HG02623 (cell line): ENCODE measurements around the gene DNAH17.

ENCODE experiments used
- ATAC-seq: cut with Tn5 transposase; IDR thresholded peaks from one replicate; pipeline ENCODE4 v1.9.1; 2021; ENCODE audit warnings: moderate library complexity; ENCODE audit not compliant: unreplicated experiment

DNAH17 gene

GRCh38 chr17:78434455-78435329 is 142.5 kb downstream of the DNAH17 start:
- ATAC-seq = no peak

- ATAC-seq = no peak
These were observed 143.3 kb downstream of the DNAH17 start for GRCh38 chr17:78433780-78434335.

- ATAC-seq = no peak
These were observed 144.0 kb downstream of the DNAH17 start for GRCh38 chr17:78433013-78433727.

- no peak for ATAC-seq
These were observed 144.8 kb downstream of the DNAH17 start for GRCh38 chr17:78432226-78433012.

- ATAC-seq = no peak
These were observed 145.6 kb downstream of the DNAH17 start for GRCh38 chr17:78431692-78431958.

GRCh38 chr17:78430892-78431691 is 146.1 kb downstream of the DNAH17 start:
- no peak for ATAC-seq

GRCh38 chr17:78429618-78429995 is 147.6 kb downstream of the DNAH17 start:
- no peak for ATAC-seq

GRCh38 chr17:78428836-78429617 is 148.2 kb downstream of the DNAH17 start:
- no peak for ATAC-seq

GRCh38 chr17:78428025-78428575 is 149.1 kb downstream of the DNAH17 start:
- no peak for ATAC-seq

GRCh38 chr17:78427140-78427539 is 150.1 kb downstream of the DNAH17 start:
- ATAC-seq = no peak

- ATAC-seq = no peak
These were observed 150.8 kb downstream of the DNAH17 start for GRCh38 chr17:78426293-78426879.

GRCh38 chr17:78425429-78425828 is 151.8 kb downstream of the DNAH17 start:
- no peak for ATAC-seq

GRCh38 chr17:78423961-78424675 is 153.1 kb downstream of the DNAH17 start:
- ATAC-seq = no peak

GRCh38 chr17:78422872-78423588 is 154.2 kb downstream of the DNAH17 start:
- no peak for ATAC-seq

- ATAC-seq = no peak
These were observed 155.0 kb downstream of the DNAH17 start for GRCh38 chr17:78422267-78422605.

GRCh38 chr17:78421534-78422266 is 155.5 kb downstream of the DNAH17 start:
- ATAC-seq = no peak

GRCh38 chr17:78421084-78421533 is 156.1 kb downstream of the DNAH17 start:
- ATAC-seq = no peak
